ENCODE data around the gene ADD1.

Gene ADD1, protein sequence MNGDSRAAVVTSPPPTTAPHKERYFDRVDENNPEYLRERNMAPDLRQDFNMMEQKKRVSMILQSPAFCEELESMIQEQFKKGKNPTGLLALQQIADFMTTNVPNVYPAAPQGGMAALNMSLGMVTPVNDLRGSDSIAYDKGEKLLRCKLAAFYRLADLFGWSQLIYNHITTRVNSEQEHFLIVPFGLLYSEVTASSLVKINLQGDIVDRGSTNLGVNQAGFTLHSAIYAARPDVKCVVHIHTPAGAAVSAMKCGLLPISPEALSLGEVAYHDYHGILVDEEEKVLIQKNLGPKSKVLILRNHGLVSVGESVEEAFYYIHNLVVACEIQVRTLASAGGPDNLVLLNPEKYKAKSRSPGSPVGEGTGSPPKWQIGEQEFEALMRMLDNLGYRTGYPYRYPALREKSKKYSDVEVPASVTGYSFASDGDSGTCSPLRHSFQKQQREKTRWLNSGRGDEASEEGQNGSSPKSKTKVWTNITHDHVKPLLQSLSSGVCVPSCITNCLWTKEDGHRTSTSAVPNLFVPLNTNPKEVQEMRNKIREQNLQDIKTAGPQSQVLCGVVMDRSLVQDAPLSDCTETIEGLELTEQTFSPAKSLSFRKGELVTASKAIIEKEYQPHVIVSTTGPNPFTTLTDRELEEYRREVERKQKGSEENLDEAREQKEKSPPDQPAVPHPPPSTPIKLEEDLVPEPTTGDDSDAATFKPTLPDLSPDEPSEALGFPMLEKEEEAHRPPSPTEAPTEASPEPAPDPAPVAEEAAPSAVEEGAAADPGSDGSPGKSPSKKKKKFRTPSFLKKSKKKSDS

DNA sequence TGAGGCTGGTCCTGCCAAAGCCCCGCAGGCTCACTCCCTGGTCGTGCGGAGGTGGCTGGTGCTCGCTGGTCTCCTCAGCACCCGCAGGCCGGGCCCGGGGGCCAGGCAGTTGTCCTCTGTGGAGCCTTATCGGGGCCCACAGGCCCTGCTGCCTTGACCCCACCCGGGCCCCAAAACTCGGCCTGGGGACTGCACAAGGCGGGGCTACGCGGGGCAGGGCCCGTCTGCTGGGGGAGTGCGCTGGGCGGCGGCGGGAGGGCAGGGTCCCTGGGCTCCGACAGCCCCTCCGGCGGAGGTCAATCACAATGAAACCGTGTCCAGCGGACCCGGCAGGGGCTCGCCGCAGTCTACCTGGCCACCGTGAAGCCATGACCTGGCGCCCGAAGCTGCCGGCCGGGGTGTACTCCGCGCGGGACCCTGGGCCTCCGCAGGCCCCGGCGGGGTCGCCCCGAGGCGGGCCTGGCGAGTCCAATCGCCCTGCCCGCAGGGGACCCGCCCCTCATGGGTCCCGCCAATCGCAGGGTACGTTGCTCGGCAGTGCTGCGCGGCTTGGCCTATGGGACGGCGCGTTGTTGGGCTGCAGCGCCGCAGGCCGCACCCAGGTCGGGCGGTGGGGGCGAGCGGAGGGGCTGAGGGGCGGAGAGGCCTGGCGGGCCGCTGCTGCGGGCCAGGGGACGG lies at the start of gene ADD1:
ADD1 (plus strand) TSS at position 582 of the 678 bp plus-strand sequence. CDS start 32,072 bp downstream, outside the sequence.
- peak; percentile 87 for DNase-seq

DNA sequence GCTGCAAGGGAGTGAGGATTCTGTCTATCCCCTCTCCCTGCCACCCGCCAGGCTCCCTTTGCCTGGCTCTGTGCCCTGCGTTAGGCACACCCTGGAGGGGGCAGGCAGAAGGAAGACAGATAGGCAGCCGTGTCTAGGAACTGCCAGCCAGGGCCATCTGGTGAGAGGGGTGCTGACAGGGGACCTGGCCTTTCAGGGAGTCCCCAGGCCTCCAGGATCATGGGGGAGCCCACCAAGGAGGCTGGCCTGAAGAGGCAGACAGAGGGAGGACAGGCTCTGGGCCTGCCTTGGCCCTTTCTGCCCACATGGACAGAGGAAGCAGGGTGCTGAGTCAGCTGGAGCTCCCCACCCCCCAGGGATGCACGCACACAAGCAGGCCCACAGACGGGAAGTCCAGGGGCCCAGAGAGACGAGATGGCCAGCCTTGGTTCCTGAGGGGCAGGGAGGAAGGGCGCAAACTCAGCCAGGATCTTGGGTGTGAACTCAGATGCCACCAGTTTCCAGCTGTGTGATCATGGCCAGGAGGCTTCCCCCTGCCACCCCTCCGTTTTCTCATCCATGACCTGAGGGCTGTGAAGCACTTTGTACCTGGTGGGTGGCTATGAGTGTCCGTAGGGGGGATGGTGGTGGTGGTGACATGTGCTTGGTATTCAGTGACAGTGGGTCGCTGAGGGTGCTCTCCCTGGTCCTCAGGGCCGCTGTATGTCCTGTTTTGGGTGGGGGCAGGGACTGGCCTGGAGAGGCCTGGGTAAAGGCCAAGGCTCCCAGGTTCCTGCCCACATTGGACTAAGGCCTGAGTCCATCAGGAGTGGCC lies 49.0 kb upstream of the ADD1 start:
- DNase-seq, result no peak

DNA sequence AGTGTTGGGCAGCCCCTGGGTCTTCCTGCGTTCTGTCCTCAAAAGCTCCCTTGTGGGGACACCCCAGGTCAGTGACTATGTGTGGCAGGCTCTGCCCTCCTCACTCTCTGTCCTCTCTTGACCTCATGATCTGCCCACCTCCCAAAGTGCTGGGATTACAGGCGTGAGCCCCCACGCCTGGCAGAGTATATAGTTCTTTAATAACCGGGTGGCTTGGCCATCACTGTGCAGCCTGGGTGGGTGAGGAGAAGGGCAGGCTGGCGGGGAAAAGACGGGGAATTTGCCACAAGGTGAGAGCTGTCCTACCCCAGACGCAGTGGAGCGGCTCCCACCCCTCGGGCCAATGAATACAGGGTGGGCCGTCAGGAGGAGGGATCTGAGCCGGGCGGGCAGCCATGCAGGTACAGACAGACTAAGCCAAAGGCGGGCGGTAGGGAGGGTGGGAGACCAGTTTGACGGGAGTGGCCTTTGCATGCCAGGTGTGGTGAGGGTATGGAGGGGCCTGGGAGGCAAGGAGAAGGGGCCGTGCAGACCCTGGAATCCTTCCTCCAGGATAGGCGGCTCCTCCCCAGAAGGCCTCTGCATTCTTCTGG lies 48.2 kb upstream of the ADD1 start:
- DNase-seq, result no peak

DNA sequence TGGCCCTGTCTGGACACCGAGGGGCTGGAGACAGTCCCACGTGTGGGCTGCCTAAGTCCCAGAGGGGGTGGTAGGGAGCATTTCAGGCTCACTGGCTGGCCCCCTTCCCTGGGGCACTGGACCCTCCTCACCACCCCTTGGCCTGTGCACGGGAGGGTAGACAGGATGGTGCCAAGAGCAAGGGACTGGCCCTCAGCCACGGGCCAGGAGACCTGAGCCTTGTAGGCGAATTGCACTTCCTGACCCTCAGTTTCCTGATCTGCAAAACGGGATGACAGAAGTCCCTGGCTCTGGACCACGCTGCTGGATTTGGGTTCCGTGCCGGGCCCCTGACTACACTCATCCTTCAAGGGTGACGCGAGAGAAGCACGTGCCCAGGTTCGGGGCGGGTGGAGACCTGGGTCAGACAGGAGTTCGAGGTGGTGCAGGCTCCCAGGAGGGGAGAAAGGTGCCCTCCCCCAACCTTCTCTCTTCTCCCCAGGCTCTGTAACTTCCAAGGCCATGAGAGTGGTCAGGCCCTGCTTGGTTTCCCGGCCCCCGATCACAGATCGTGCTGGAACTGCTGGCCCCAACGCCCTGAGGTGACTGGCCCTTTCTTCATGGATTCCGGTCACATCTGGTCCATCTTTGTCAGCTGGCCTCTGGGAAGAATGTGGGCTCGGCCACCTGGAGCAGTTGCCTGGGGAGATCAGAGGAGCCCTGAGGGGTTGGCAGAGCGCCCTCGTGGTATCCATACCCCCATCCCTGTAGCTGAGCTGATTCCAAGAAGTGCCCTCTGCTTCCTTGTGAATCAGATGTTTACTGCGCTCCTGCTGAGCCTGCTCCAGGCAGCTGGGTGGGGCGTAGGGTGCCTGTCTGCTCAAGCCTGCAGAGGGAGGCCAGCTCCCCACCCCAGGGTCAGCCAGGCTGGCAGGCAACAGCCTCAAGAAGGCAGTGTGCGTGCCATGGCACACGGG lies 47.5 kb upstream of the ADD1 start:
- DNase-seq, result no peak

DNA sequence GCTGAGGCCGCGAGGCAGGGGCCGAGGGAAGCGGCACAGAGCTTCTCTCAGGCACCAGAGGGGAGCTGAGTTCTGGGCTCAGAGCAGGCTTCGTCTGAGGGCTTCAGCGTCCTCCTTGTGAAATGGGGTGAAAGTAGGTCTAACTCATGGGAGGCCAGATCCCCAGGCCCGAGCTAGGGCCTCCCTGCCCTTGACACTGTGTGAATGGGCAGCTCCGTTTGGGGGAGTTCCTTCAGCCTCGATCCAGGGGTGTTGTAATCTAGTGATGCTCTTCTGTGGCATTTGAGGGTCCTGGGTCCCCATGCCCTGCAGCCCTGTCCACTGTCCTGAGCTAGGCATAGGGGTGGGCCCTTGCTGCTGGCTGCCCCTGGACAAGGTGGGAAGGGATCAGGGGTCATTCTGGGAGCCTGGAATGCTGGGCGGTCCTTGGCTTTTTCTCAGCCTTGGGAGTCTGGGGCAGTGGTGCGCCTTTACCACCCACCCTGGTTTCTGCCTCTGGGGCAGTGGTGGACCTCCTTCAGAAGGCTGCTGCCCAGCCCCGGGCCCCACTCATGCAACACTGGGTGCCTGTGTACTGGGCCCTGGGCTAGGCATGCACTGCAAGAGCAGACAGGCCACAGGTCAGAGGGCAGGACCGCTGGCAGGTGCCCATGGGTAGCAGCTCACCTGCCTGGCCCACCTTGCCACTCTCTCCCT lies 46.6 kb upstream of the ADD1 start:
- DNase-seq, result no peak

DNA sequence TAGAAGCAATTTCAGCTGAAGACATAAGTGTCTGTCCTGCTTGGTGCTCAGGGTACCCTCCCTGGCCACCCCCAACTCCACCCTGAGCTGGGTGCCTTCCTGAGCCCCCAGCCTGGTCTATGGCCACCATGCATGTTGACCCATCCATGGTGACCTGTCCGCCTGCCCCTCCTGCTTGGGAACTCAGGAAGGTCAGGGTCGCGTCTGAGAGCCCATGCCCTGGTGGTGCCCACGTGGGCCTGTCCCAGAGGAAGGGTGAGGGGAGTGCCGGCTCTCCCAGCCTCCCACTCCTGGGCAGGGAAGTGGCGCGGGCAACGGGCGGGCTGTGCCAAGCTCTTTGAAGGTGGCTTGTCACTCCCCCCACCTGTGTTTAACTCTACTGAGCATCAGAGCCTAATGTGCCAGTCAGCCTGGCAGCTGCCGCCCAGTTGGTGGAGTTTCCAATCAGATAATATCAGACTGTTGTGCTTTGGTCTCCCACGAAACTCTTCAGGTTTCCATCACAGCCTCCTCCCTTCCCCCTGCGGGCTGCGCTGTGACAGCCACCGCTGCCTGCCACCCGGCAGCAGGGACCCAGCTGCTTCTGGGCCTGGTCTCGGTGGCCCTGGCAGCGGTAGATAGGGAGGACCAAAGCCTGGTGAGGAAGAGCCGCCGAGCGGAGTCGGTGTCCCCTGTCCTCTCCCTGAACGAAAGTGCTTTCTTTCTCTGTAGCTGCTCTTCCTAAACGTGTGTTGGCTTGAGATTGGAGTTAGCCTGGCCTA lies 45.9 kb upstream of the ADD1 start:
- DNase-seq, result peak; percentile 49

DNA sequence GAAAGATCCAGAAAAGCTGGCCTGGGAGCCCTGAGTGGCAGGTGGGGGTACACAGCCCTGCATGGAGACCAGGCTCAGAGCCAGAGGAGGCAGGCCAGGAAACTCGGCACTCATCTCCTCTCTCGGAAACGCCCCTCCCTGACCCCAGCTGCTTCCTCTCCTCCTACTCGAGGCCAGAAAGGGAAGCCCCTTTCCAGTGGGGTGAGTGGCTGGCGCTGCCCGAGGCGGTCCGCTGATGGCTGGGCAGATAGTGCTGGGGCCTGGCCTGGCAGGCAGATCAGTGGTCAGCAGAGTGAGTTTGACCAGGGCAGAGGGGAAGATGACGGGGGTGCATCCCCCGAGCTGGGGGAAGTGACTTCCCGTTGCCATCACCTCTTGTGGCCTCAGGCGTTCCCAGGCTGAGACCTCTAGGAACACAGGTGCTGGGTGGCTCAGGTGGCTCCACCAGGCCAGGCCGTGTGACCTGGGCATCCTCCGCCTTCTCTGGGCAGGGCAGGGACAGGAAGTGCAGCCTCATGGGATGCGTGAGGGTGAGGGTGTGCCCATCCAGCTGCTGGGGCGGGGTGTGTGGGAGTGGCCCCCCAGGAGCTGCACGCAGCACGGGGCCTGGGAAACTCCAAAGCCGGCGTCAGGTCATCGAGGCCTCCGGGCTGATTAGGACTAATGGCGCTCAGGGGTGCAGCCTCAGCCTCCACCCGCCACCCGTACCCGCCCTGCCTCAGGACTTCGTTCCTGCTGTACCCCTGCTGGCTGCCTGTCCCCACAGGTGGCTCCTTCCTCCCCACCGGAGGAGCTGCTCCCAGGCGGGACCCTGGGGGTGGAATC lies 45.0 kb upstream of the ADD1 start:
- peak; percentile 50 for DNase-seq

DNA sequence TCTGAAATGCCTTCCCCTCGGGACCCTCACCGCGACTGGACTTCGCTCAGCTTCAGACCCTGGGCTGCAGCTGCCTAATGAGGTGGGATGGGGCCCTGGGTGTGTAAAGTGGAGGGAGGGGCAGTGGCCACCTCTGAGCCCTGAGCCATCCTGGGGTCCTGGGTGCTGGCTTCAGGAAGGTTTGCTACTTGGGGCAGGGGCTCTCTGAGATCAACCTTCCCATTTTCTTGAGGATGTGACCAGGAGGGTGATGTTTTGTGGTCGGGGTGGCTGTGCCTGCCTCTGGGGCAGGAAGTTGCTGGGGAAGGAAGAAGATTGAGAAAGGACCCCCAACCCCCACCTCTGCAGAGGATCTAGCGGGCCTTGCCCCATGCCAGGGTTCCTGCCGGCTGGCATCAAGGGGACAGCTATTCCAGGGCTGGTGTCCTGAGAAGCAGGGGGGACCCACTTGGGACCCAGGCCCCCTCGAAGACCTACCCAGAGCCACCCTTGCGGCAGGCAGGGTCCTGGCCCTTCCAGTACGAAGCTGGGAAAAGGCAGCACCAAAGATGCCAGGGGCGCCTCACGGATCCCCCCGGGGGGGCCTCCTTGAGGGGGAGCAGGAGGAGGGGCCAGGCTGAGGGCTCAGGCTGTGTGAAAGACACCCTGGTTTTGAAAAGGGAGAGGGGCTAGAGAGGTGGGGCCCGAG lies 44.3 kb upstream of the ADD1 start:
- DNase-seq, result no peak

DNA sequence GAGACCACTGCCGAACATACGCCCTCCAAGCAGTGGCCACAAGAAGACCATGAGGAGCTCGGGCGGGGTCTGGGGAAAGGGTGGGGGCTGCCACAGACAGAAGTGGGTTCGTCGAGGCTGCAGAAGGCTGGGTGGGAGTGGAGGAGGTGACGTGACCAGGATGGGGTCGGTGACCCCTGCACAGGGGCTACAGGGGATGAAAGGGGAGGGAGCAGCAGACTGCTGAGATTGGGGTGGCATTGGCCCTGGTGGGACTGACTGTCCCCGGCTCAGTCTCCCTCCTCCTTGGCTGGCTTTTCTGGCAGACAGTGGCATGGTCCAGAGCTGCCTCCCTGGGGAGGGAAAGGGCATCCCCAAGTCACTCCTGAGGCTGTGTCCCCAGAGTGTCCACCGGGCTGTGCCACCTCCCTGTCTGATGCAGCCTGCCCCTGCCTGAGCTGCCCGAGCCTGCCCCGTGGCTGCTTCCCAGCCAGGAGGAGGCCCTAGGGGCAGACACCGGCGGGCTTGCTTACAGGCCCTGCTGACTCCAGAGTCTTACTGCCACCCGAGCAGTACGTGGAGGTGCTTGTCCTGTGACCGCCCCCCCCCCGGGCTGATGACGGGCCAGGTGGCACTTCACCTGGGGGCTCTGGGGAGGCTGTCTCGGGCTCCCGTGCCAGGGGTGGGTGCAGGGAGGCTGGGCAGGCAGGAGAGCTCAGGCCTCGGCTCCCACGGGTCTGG lies 43.5 kb upstream of the ADD1 start:
- no peak for DNase-seq

DNA sequence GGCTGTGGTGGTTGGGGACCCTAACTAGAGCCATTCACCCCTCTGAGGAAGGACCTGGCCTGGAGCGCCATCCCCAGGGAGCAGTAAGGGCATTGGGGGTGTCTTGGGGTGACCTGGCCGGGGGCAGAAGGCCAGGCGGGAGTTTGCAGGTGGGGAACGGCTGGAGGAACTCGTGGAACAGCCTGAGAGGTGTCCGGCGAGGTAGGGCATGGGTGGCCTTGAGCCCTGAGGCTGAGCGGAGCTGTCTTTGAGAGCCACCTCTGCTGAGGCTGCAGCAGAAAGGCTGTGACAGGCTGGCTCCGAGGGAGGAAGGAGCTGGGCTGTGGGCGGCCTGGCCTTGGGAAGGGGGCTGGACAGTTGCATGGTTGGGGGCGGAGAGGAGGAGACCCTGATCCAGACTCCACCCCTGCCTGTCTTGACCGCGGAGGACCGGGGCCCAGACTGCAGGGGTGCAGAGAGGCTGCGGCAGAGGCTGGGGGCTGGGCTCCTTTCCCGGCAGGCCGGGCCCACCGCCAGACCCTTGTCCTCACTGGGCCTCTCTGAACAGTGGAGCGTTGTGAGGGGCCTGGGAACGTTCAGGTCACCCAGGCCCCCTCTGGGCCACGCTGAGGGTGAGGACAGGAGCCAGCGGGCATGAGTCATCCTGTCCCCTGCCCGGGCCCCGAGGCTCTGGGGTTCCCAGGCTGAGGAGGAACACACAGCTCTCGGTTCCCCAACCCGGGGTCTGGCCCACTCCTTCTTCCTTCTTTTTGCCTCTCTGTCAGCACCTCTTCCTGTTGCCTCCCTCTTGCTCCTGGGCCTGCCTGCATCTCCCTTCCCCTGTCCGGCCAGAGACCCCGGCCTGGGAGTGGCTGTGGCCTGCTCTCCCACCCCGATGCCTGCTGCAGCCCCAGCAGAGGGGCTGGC lies 42.7 kb upstream of the ADD1 start:
- DNase-seq, result peak; percentile 26

DNA sequence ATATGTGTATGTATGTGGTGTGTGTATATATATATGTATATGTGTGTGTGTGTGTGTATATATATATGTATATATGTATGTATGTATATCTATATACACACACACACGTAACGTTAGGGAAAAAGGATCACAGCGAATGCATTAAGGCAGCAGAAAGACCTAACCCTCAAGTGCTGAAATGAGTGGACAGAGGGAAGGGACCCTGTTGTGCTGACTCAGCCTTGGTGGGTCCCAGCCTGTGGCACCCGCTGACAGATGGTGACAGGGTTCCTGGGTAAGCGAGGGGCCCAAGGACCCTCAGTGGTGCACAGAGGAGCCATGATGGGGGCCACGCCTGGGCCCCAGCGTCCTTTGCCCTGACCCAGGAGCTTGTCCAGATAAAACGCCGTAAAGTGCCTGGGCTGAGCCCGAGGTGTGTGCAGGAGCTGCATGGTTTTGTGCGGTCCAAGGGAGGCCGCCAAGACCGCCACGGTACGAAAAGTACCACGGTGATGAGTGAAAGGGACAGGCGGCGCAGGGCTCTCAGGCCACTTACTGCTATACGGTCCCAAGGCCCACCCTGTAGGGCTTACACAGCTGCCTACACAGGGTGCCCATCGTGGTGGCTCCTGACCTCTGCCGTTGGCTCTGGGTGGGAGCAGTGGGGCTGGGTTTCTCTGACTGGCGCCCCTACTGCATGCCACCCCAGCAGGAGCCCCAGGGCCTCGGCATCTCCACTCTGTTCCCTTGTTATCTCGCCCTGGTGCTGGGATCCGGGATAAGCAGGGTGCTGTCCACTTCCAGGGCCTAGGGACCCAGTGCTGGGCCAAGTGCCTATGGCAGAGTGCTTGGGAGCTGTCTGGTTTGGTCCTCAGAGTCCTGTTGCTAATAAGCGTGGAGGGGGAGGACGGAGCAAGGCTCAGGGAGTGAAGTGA lies 40.8 kb upstream of the ADD1 start:
- no peak for DNase-seq

DNA sequence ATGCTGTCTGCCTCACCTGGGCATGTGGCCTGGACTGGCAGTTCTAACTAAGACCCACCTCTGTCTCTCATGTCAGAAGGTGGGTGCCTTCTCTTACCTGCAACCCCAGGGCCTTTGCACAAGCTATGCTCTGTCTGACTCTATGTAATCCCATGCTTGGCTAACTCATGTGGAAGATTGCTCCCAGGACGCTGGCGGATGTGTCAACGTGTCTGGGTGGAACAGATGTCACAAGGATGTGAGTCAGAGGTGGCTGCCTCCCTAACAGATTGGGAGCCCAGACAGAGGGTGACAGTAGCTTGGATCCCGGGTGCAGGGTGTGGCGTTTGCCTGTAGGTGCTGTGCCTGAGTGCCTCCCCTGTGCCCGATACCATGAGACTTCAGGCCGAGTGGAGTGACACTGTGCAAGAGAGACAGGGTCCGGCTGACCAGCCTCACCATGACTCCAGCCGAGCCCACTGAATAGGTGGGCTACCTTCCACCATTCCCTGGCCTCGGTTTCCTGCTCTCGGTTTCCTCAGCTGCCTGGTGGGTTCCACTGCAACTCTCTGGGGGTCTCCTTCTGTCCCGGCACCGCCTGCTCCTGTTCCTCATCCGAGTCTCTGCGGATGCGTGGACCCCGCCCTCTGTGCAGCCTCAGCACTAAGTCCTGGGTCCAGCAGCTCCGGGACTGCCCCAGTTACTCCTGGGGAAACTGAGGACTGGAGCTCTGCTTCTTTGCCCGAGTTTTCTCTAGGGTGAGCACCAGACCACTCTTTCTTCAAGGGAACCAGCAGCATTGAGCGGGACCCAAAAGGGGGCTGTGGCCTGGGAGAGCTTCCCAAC lies 39.8 kb upstream of the ADD1 start:
- no peak for DNase-seq

DNA sequence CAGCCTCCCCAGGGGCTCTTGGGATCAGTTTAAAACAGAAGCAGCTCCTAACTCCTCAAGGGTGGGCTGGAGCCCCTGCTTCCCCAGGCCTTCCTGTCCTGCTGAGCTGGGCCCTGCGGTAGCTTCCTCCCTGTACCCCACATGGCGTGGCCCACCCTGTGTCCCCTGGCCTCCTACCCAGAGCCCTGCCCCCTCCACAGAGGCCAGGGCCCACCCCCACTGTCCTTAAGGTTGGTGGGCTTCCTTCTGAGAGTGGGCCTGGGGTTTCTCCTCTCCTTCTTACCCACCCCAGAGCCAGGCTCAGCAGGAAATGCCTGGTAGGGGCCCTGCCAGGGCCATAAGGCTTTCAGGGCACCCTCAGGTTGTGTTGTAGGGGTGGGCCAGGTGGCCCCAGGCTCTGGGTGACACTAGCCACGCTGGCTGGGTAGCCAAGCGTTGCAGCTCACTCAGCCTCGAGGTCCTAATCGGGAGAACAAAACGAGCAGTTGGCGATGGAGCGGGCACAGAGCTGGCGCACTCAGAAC lies 39.1 kb upstream of the ADD1 start:
- no peak for DNase-seq

DNA sequence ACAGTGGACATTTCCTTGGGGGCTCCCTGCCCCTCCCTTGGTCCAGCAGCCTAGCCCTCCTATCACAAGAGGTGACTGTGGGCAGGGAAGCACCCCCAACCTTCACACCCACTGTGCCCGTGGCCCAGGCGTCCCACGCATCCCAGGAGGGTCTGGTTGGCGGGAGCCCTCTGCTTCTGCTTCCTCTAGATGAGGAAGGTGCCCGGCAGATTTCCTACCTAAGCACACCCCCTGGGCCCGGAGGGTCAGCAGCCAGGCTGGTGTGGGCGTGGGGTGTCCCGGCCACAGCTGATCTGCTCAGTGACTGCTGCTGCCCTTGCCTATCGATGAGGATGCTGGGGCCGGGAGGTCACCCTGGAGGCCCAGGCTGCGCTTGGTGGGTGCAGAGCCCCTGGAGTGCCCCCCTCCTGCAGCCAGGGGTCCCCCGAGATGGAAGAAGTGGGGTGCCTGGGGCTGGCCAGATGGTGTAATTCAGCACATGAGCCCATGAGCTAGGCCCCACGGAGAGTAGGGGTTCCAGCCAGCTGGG lies 38.6 kb upstream of the ADD1 start:
- DNase-seq, result no peak
